Neural progenitor cell (in vitro differentiated cells): ENCODE data around the gene CRIM1. TPM values are rescaled to one million over a fixed set of nuclear protein-coding genes. Genes with fewer than 3 reads are reported as not detected.

Source experiments
- DNase-seq: peaks from one replicate; pipeline ENCODE4 v3.0.0-alpha.2; 2016; ENCODE audit warnings: low spot score
- H2AFZ ChIP-seq: fragments of 200-600 bp; sonication (generic); replicated peaks from 2 replicates; pipeline ENCODE4 v1.6.1; 2016; ENCODE audit warnings: antibody characterized with exemption
- H3F3A ChIP-seq: fragments of 200-600 bp; sonication (generic); 2 replicates; pipeline ENCODE4 v1.6.1; 2016; ENCODE audit warnings: antibody characterized with exemption, low read depth
- H3K27ac ChIP-seq: fragments of 200-600 bp; sonication (generic); 2 replicates; pipeline ENCODE4 v1.5.1; 2016; ENCODE audit warnings: mild to moderate bottlenecking
- H3K27me3 ChIP-seq: fragments of 200-600 bp; sonication (generic); 2 replicates; pipeline ENCODE4 v1.6.1; 2016; ENCODE audit warnings: mild to moderate bottlenecking, moderate library complexity
- H3K36me3 ChIP-seq: fragments of 200-600 bp; sonication (generic); 2 replicates; pipeline ENCODE4 v1.5.1; 2016
- H3K4me1 ChIP-seq: fragments of 200-600 bp; sonication (generic); 2 replicates; pipeline ENCODE4 v1.6.1; 2016; ENCODE audit warnings: mixed run types
- H3K4me2 ChIP-seq: fragments of 200-600 bp; sonication (generic); 2 replicates; pipeline ENCODE4 v1.6.1; 2016
- H3K4me3 ChIP-seq: fragments of 200-600 bp; sonication (generic); 2 replicates; pipeline ENCODE4 v1.5.1; 2016
- H3K79me2 ChIP-seq: fragments of 200-600 bp; sonication (generic); 2 replicates; pipeline ENCODE4 v1.6.1; 2016; ENCODE audit warnings: low read depth
- H3K9ac ChIP-seq: fragments of 200-600 bp; sonication (generic); 2 replicates; pipeline ENCODE4 v1.6.1; 2016
- H3K9me3 ChIP-seq: fragments of 200-600 bp; sonication (generic); 2 replicates; pipeline ENCODE4 v1.5.1; 2016; ENCODE audit warnings: low read depth
- H4K20me1 ChIP-seq: fragments of 200-600 bp; sonication (generic); 2 replicates; pipeline ENCODE4 v1.6.1; 2016; ENCODE audit warnings: low read depth
- H3K27ac Mint-ChIP-seq: 3 replicates; pipeline ENCODE4 v1.8.0; 2021; ENCODE audit warnings: mixed read lengths
- H3K27me3 Mint-ChIP-seq: 2 replicates; pipeline ENCODE4 v1.8.0; 2022; ENCODE audit warnings: low read depth, mild to moderate bottlenecking, inconsistent platforms, moderate library complexity, mixed read lengths; ENCODE audit not compliant: insufficient read depth
- H3K36me3 Mint-ChIP-seq: 3 replicates; pipeline ENCODE4 v1.8.0; 2021; ENCODE audit warnings: mixed read lengths
- H3K4me1 Mint-ChIP-seq: 3 replicates; pipeline ENCODE4 v1.8.0; 2021; ENCODE audit warnings: mixed read lengths
- H3K4me3 Mint-ChIP-seq: 3 replicates; pipeline ENCODE4 v1.8.0; 2021; ENCODE audit warnings: mild to moderate bottlenecking, moderate library complexity, mixed read lengths
- H3K9me3 Mint-ChIP-seq: 3 replicates; pipeline ENCODE4 v1.8.0; 2020; ENCODE audit warnings: mixed read lengths
- EZH2 ChIP-seq: fragments of 200-600 bp; sonication (generic); IDR thresholded peaks from 2 replicates; pipeline ENCODE4 v1.6.1; 2017; ENCODE audit warnings: antibody characterized with exemption, mild to moderate bottlenecking, moderate library complexity
- EZH2phosphoT487 ChIP-seq: fragments of 200-600 bp; sonication (generic); IDR thresholded peaks from 2 replicates; pipeline ENCODE4 v1.6.1; 2017; ENCODE audit warnings: antibody characterized with exemption
- total RNA-seq: library from RNA; depleted of rRNA; stranded (reverse); fragments of >200 nt; gene quantifications from 2 replicates; pipeline ENCODE4 v1.2.3, GENCODE V29; 2015; ENCODE audit warnings: low replicate concordance
- TF ChIP-seq, protein P1 (sequence below): fragments of 200-600 bp; sonication (generic); IDR thresholded peaks from 2 replicates; pipeline ENCODE4 v1.5.1; 2017; ENCODE audit warnings: antibody characterized with exemption, mild to moderate bottlenecking

Gene CRIM1
- total RNA-seq, 1 donor from 2014 or later, result 4.9 TPM

DNA sequence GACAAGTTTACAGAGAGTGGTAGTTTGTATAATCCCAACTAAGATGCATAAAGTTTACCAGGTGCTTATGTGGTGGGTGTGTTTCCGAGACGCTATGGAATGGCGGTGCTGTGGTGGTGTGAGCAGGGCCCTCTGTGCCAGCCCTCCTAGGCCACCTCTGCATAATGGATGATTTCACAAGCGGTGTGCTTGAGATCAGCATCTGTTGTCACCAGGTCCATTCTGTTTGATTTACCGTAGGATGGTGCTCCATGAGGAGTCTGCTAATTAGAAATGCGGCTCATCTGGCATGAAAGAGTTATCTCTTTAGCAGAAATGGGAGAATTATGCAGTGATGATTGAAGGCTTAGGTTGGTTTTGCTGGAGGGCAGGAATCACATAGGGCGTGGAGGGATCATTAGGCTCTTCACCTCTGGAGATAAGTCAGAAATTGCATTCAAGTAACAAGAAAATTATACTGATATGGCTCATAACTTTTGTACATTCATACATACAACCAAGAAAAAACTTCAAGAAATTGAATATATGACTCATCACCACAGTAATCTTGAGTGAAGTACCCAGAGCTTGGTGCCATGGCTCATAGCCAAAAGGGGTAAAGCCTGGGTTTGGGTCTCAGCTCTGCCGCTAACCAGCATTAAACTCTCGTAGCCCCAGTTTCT, 41.4 kb downstream of the CRIM1 start:
- H3K4me2 ChIP-seq, result no peak overlapping the region

GRCh38 chr2:36397728-36398413, 42.3 kb downstream of the CRIM1 start:
- peaks cover 4% of the 10 kb centered on the region for H3K4me1 ChIP-seq
- H3K27ac ChIP-seq, result no peak overlapping the region
- no peak overlapping the region for H3K4me2 ChIP-seq
- TF ChIP-seq EZH2 (no peak), EZH2phosphoT487 (no peak)
- TF ChIP-seq, protein P1, sequence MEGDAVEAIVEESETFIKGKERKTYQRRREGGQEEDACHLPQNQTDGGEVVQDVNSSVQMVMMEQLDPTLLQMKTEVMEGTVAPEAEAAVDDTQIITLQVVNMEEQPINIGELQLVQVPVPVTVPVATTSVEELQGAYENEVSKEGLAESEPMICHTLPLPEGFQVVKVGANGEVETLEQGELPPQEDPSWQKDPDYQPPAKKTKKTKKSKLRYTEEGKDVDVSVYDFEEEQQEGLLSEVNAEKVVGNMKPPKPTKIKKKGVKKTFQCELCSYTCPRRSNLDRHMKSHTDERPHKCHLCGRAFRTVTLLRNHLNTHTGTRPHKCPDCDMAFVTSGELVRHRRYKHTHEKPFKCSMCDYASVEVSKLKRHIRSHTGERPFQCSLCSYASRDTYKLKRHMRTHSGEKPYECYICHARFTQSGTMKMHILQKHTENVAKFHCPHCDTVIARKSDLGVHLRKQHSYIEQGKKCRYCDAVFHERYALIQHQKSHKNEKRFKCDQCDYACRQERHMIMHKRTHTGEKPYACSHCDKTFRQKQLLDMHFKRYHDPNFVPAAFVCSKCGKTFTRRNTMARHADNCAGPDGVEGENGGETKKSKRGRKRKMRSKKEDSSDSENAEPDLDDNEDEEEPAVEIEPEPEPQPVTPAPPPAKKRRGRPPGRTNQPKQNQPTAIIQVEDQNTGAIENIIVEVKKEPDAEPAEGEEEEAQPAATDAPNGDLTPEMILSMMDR, result no peak
- Mint-ChIP-seq H3K27ac (no peak overlapping the region), H3K9me3 (no peaks in the 10 kb centered on the region), H3K4me1 (peaks cover 3% of the 10 kb centered on the region), H3K36me3 (peaks cover 6% of the 10 kb centered on the region), H3K4me3 (no peak overlapping the region), H3K27me3 (no peaks in the 10 kb centered on the region)
- no peaks in the 10 kb centered on the region for H4K20me1 ChIP-seq
- H3K9ac ChIP-seq, result no peak overlapping the region
- DNase-seq, result no peak
- no peaks in the 10 kb centered on the region for H3K27me3 ChIP-seq
- no peak overlapping the region for H3K4me3 ChIP-seq
- no peaks in the 10 kb centered on the region for H3K36me3 ChIP-seq
- H3K79me2 ChIP-seq, result peaks cover 9% of the 10 kb centered on the region
- no peaks in the 10 kb centered on the region for H3K9me3 ChIP-seq
- peaks cover 2% of the 10 kb centered on the region for H3F3A ChIP-seq
- no peak overlapping the region for H2AFZ ChIP-seq

More for the DNA sequence above, 41.4 kb downstream of the CRIM1 start:
- DNase-seq, result no peak
- no peak overlapping the region for H3K27ac Mint-ChIP-seq
- no peak overlapping the region for H3K27ac ChIP-seq
- H3K9me3 ChIP-seq, result no peaks in the 10 kb centered on the region
- H3K79me2 ChIP-seq, result peaks cover 9% of the 10 kb centered on the region
- H3K4me1 ChIP-seq, result peaks cover 8% of the 10 kb centered on the region
- no peaks in the 10 kb centered on the region for H3K9me3 Mint-ChIP-seq
- H3K4me3 Mint-ChIP-seq, result no peak overlapping the region
- H3K4me3 ChIP-seq, result no peak overlapping the region
- H3K9ac ChIP-seq, result no peak overlapping the region
- no peaks in the 10 kb centered on the region for H3K27me3 Mint-ChIP-seq
- H3F3A ChIP-seq, result peaks cover 9% of the 10 kb centered on the region
- H3K27me3 ChIP-seq, result no peaks in the 10 kb centered on the region
- H3K36me3 Mint-ChIP-seq, result peaks cover 6% of the 10 kb centered on the region
- peaks cover 9% of the 10 kb centered on the region for H3K4me1 Mint-ChIP-seq
- H4K20me1 ChIP-seq, result no peaks in the 10 kb centered on the region
- H2AFZ ChIP-seq, result no peak overlapping the region
- no peaks in the 10 kb centered on the region for H3K36me3 ChIP-seq
- TF ChIP-seq, protein P1, result no peak
- no peak for TF ChIP-seq EZH2
- no peak for TF ChIP-seq EZH2phosphoT487

GRCh38 chr2:36399050-36399449, 43.5 kb downstream of the CRIM1 start:
- DNase-seq, result no peak
- Histone ChIP-seq H3K4me2 (no peak overlapping the region), H3K4me1 (no peaks in the 10 kb centered on the region), H3K79me2 (peaks cover 2% of the 10 kb centered on the region), H3F3A (no peaks in the 10 kb centered on the region), H3K4me3 (no peak overlapping the region), H3K36me3 (no peaks in the 10 kb centered on the region), H2AFZ (no peak overlapping the region), H4K20me1 (no peaks in the 10 kb centered on the region), H3K9ac (no peak overlapping the region), H3K9me3 (no peaks in the 10 kb centered on the region), H3K27me3 (no peaks in the 10 kb centered on the region), H3K27ac (no peak overlapping the region)
- TF ChIP-seq EZH2 (no peak), EZH2phosphoT487 (no peak)
- TF ChIP-seq, protein P1, result no peak
- H3K4me3 Mint-ChIP-seq, result no peak overlapping the region
- H3K36me3 Mint-ChIP-seq, result peaks cover 6% of the 10 kb centered on the region
- H3K9me3 Mint-ChIP-seq, result no peaks in the 10 kb centered on the region
- H3K27me3 Mint-ChIP-seq, result no peaks in the 10 kb centered on the region
- no peak overlapping the region for H3K27ac Mint-ChIP-seq
- H3K4me1 Mint-ChIP-seq, result no peaks in the 10 kb centered on the region
